ENCODE data around the gene KCNT2.
"Not testable (repeated sequence)": the region's sequence is repeated elsewhere in the genome, so short reads cannot be mapped to it uniquely, and the experiment has no call there.

KCNT2 gene

DNA sequence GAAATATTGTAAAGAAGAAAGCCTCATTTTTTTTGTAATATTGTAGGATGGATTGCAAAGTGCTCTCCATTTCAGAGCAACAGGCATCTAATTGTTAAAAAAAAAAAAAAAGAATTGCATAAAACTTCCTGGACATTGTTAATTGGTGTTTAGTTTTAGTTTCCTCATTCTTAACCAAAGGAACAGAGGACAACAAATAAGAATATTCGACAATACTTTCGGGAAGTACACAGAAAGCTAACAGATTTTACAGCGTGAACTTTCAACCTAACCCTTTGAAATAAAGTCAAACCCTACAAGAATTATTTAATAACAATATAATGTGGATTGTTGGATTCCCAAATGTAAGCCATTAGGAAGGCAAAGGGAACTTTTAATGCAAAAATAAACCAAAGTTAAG lies 284.4 kb downstream of the KCNT2 start:
- no peak for DNase-seq (ENCODE audit: low read depth in 2 of 2, low spot score in 1 of 2)

DNA sequence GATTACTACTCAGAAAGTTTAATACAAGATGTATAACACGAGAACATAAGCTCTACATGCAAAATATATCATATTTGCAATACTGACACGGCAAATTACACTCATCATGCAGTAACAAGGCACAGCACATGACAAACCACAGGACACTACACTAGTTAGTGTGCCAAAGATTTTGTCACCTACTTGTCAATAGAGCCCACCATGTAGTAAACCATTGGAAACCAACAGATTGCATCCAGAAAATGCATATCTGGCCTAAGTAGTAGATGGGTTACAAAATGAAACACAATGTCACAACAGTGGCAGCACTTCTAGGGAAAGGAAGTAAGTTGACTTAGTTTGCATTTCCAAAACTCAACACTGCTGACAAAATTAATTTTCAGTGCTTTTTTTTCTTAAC lies 288.9 kb downstream of the KCNT2 start:
- DNase-seq (ENCODE audit: low read depth in 2 of 2, low spot score in 1 of 2), result no peak

DNA sequence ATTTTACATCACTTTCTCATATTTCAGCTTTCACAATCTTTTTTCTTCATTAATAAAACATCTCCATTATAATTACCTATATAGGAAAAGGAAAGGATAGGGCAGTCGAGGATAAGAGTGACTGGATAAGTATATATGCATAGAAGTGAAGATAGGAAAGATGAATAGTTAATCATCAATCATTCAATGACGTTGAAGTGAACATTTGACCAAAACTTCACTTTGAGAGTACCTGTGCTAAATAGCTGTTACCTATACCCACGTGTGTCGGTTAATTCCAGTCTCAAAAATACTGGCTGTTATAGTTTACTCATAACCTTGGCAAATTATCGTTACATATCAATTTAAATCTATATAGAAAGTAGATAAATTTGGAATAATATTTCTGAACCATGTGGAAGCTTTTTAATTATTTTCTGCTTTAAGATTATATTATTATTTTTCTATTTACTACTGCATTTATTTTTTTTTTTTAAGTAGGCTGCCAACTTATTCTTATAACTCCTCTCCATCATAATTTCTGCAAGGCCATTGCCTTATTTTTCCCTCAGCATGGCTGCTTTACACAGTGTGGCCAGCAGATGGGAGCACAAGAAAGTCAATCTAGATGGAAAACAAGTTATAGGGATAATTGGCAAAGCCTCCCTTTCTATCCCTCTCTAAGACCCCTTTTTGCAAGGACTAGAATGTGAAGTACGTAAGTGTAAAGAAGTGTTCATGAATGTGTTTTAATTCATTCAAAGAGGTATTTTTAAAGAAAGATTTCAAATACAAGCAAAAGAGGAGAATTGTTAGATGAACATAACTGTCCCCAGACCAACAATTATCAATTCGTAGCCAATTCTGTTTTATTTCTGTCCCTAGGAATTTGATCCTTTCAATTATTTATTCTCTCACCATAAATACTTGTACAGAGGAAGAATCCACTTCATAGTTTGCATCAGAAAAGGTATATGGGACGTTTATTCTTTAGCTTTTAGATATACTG lies 290.4 kb downstream of the KCNT2 start:
- no peak for DNase-seq (ENCODE audit: low read depth in 2 of 2, low spot score in 1 of 2)

DNA sequence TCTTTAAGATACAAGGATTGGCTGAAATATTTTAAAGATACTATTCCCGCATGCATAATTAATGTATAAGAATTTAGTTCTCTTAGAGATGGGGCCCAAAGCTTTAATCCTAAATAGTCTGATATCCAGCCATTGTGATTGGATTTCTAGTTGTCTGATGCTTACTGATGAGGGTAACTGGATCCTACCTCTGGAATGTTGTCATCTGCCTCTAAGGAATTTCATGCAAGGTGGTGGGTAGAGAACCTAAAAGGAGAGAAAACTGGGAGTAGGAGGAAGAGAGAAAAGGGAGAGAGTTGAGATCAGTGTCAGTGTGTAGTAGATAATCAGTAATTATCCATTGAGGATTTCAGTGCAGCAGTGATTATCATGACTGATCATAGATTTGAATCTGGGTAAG lies 295.5 kb downstream of the KCNT2 start:
- DNase-seq (ENCODE audit: low read depth in 2 of 2, low spot score in 1 of 2), result no peak

DNA sequence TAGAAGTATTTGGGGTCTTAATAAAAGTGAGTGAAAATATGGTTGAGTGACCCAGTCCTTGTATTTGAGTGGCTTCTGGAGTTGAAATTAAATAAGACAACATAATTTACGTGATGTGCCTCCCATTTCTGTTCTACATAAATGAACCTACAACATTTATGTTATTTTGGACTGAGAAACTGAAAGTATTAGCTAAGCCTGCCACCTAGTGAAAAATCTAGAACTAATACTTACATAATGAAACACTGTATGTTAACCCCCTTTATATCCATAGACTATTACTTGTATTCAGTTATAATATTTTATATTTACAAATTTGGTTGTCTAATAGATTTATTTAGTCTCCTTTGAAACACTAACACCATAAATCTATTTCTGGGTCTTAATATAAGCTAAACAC lies 298.9 kb downstream of the KCNT2 start:
- no peak for DNase-seq (ENCODE audit: low read depth in 2 of 2, low spot score in 1 of 2)

DNA sequence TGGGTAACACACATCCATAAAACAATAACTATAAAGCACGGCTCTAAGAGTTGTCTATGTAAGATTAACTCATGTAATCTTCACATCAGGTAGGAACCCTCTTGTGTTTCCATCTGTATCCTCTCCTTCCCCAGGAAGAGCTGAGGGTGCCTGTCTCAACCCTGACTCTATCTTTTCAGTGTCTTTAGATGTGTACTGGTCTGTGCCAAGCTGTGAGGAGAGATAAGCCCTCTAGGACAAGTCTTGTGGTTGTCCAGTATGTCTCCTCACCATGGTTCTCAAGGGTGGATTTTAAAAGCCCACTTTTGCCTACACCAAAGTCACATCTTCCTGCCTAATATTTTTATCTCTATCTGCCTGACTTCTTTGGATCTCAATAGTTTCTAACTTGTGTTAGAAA lies 300.1 kb downstream of the KCNT2 start:
- no peak for DNase-seq (ENCODE audit: low read depth in 2 of 2, low spot score in 1 of 2)

DNA sequence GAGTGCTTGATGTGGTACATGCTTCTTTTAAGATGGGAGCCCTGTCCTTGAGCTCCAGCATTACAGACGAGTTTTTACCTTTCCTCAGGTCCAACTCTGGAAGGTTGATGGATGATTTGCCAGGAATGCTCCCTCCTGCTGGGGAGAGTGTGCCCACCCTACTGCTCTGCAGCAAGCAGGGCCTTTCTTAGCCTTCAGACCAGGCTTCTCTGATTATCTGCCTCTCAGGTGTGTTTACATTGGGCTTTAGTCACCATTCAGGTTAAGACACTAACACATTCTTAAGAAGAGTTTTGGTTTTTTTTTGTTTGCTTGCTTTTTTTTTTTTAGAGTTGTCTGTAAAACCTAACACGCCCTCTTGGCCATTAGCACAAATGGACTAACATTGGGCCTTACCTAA lies 301.8 kb downstream of the KCNT2 start:
- no peak for DNase-seq (ENCODE audit: low read depth in 2 of 2, low spot score in 1 of 2)

DNA sequence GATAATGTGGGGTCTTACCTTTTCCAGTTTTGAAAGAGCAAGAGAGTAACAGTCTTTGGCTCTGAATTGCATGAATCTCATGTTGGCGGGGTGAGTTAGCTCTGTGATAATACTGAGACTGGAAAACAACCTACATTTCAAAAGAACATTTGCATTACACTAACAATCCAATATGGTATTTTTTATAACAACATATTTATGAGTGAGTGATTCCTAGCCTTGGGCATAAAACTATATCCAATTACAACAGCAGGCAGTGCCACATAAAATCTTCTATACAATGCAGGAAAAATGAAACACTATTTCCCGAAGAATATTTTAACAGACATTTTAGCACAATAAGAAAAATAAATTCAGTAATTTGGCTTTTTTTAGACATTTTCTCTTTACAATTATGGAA lies 303.0 kb downstream of the KCNT2 start:
- no peak for DNase-seq (ENCODE audit: low read depth in 2 of 2, low spot score in 1 of 2)

DNA sequence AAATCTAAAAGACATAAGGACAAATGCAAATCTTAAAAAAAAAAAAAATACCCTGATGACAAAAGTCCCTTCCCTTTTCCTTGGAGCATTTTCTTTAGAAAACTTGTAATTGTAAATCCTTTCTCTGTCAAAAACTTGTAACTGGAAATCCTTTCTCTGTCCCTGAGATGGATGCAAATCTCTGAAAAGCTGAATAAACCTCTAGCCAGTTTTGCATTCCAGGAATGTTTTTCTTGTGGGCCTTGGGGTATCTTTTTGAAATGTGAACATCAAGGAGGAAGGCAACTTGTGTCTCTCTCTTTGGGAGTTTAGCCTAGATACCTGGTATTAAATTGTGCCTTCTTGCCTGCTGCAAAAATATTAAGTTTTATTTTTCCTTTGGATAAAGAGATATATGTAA lies 305.3 kb downstream of the KCNT2 start:
- DNase-seq (ENCODE audit: low read depth in 2 of 2, low spot score in 1 of 2), result no peak

DNA sequence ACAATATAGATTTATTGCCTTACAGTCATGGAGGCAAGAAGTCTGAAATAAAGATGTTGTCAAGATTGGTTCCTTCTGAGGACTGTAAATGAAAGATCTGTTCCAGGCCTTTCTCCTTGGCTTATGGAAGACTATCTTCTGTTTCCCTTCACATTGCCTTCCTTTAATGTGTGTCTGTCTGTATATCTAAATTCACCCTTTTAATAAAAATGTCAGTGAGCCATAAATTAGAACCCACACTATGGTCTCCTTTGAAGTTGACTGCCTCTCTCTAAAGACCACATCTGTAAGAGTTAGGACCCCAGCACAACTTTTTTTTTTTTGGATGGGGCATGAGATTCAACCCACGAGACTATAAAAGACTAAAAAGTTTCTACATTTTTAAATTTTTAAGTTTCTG lies 305.8 kb downstream of the KCNT2 start:
- no peak for DNase-seq (ENCODE audit: low read depth in 2 of 2, low spot score in 1 of 2)

DNA sequence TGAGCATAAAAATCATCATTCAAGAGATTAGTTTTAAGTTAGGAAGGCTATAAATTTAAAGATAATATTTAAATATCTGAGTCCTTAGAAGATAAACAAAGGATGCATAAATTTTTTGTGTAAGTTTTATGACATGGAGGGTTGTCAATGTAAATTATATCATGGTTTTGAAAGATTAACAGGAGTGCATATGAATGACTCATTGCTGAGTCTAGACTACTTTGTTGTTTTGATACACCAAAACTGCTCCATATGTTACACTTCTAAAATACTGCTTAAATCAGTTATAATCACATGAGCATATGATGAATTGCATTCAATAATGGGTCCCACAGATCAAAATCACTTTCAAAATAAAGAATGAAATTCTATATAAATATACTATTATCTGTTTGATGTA lies 312.5 kb downstream of the KCNT2 start:
- no peak for DNase-seq (ENCODE audit: low read depth in 2 of 2, low spot score in 1 of 2)

DNA sequence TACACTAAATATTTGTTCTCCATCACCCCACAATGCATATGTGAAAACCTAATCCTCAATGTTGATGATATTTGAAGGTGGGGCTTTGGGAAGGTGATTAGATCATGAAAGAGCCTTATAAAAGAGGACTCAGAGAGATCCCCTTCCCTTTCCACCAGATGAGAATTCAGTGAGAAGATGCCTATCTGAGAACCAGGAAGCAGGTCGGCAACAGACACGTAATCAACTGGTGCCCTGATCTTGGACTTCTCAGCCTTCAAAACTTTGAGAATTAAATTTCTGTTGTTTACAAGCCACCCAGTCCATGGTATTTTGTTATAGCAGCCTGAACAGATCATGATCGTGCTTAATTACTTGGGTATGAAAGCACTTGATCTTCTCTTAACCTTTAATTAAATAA lies 329.4 kb downstream of the KCNT2 start:
- no peak for DNase-seq (ENCODE audit: low read depth in 2 of 2, low spot score in 1 of 2)

DNA sequence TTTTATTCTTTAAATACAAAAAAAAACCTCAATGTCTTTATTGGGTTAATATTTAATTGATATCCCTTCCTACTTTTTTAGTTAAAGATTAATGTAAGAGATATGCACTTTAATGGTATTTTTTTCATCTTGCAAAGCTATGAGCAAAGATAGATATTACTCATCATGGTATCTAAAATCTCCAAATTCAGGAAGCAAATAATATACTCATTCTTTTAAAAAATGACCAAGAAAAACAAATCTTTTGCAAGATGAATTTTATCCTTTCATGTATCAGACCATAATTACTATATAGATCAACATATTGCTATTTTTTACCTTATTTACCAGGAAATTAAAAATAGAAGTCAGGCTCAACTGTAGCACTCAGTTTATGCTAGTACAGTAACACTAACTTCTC lies 330.4 kb downstream of the KCNT2 start:
- DNase-seq (ENCODE audit: low read depth in 2 of 2, low spot score in 1 of 2), result no peak

DNA sequence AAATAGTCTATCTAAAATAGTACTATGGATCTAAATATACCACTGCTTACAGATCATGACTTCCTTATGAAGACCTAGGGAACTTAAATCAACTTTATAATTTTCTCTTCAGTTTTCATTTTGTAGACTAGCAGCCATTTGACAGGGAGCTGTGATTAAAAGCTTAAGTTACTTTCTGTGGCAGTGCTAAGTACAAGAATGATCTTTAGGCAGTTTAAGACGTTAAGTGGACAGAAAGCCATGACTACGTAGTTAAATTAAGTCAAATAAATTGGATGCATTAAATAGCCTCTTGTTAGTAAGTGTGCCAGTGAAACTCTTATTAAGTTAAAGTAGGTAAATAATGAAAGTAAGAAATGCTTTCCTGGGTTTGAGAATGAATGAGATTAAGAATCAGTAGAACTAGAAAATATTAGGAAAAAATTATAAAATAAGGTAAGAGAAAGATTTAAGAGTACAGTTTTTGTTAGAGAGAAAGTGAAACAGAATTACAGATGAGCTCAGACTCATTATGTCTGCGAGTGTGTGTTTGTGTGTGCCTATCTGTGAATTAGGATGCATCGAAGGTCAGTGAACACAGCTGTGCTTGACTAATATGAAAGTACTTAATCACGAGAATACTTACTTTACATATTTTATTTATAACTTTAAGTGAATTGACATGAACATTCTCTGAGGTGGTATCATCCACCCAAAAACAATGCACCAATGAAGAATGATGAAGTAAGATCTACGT lies 336.9 kb downstream of the KCNT2 start:
- DNase-seq (ENCODE audit: low read depth in 2 of 2, low spot score in 1 of 2), result no peak

DNA sequence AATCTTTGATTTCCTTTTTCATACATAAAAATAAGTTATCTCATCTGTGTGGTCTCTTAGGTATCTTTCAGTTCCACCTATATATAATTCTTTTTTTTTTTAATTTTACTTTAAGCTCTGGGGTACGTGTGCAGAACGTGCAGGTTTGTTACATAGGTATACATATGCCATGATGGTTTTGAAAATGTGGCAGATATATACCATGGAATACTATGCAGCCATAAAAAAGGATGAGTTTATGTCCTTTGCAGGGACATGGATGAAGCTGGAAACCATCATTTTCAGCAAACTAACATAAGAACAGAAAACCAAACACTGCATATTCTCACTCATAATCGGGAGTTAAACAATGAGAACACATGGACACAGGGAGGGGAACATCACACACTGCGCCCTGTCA lies 345.2 kb downstream of the KCNT2 start:
- DNase-seq (ENCODE audit: low read depth in 2 of 2, low spot score in 1 of 2), result not testable (repeated sequence)

DNA sequence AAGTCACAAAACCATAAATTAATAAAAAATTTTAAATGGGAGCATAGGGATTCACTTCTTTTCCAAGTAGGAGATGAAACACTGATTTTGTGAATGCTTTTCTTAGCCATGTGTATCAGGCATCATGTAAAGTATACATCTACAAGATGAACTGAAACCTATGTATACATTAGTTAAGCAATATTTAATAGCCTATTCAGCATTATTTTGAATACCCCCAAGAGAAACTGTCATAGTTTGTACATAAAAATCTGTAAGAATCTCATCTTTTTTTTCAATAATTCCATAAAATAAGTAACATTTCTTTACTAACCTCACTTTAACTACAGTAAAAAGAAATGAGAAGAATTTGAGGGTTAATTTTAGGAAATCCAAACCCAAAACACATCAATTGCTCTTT lies 348.0 kb downstream of the KCNT2 start:
- no peak for DNase-seq (ENCODE audit: low read depth in 2 of 2, low spot score in 1 of 2)

DNA sequence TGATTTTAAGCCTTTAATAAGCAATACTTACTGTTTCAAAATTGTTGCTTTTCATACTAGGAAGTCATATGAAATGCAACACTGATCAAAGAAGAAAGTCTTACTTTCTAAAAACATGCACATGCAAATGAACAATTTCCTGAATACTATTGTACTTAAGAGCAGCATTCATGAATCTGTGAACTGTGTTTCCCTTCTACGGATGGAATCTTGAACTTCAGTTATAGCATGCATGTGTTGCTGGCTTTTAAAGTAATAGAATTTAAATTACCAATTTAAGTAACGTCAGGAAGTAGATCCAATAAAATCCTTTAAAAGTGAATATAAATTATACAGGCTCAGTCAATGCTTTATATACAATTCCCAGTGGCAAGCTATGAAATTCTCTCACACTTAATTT lies 348.9 kb downstream of the KCNT2 start:
- DNase-seq (ENCODE audit: low read depth in 2 of 2, low spot score in 1 of 2), result no peak

DNA sequence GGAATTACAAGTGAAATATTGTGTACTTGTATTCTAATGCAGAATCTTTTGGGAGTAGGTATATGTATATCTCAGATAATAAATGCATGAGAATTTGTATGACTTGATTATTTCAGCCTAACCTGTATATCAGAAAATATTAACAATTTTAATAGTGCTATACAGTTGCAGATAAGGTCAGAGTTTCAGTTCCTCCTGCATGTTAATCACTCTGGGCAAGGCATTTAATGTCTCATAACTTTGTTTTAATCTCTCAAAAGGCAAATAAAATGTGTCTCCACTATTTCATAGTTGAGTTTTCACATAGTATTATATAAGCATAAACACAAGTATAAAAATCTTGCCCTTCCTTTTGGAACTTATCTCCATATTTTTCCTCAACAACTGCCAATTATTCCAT lies 352.5 kb downstream of the KCNT2 start:
- no peak for DNase-seq (ENCODE audit: low read depth in 2 of 2, low spot score in 1 of 2)

DNA sequence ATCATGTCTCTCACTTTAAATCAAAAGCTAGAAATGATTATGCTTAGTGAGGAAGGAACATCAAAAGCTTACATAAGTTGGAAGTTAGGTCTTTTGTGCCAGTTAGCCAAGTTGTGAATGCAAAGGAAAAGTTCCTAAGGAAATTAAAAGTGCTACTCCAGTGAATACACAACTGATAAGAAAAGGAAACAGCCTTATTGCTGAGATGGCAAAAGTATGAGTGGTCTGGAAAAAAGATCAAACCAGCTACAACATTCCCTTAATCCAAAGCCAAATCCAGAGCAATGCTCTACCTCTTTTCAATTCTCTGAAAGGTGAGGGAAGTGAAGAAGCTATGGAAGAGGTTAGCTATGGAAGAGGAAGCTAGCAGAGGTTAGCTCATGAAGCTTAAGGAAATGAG lies 378.7 kb downstream of the KCNT2 start:
- DNase-seq (ENCODE audit: low read depth in 2 of 2, low spot score in 1 of 2), result no peak

DNA sequence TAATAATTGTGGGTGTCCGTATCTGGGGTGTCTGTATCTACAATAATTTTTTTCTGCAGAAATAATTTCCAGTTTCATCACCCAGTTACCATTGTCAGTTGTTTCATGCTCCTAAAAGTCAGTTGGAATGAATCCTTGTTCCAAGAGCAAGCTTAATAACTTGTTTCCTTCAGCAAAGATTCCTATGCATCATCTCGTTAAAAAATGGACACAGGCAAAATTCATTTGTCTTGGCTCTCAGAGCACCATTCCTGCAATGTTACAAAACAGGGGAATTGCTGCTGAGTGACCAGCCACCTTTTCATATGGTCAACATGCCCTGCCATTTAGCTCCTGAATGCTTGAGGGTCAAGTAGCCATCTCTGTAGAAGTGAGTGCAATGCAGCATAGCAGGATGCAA lies 393.4 kb downstream of the KCNT2 start:
- no peak for DNase-seq (ENCODE audit: low read depth in 2 of 2, low spot score in 1 of 2)

DNA sequence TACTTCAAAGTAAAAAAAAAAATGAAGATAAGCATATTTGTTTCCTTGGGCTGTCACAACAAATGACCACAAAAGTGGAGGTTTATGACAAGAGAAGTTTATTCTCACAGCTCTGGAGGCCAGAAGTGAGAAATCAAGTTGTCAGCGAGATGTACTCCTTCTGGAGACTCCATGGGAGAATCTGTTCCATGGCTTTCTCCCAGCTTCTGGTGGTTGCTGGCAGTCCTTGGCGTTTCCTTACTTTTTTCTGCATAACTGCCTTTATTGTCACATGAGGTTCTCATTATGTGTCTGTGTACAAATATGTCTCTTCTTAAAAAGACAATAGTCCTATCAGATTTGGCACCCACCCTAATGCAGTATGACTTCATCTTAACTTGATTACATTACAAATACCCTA lies 398.3 kb downstream of the KCNT2 start:
- DNase-seq (ENCODE audit: low read depth in 2 of 2, low spot score in 1 of 2), result no peak

DNA sequence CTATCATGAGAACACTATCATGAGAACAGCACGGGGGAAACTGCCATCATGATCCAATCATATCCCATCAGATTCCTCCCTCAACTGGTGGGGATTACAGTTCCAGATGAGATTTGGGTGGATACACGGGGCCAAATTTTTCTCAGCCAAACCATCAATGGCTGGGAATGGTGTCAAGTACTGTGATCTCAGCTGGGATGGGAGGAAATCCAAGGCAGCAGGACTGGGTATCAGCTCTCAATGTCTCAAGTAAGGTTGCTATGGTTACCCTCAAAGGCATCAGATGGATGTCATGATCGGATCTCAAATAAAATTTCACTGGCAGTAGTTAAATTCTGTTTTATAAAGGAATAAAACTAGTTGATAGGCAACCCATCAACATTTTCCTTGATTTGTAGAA lies 399.0 kb downstream of the KCNT2 start:
- no peak for DNase-seq (ENCODE audit: low read depth in 2 of 2, low spot score in 1 of 2)
